Measurements from ENCODE around the gene CDH2.

CDH2 gene

DNA sequence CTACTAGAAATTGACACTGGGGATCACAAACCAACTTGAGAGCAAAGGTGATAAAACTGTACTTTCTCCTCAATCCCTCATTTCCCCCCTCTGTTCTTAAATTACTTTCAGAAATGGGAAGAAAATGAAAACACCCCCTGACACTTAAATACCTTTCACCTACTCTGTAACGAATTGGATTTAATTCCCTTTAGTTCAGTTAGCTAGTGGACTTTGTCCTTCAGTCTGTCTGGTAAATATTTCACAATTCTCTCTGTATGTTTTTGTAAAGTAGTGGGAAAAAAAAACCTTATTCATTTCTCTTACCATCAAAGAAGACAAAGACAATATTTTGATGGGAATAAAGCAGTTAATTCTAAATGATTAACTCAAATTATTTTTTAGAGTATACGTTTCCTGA, 85.7 kb downstream of the CDH2 start:
- in situ Hi-C loops (cut with HindIII; ENCODE audit: low sequenced_read_pairs), result no loop called here

DNA sequence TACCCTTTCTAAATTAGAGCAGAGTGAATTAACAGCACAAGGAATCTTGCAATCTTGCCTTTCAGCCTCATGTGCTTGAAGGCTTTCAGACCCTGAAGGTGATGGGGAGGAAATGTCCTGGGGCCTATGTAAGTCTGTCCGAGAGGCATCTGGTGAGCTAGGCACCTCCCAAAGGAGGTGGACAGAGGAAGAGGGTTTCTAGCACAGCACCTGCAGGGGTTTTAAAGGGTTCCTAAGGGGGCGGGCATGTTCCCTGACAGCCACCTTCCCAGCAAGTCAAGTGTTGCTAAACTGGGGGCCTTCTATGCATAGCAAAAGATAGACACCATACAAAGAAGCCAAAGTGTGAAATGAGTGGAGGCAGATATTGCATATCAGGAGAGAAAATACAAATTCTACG, 88.5 kb downstream of the CDH2 start:
- in situ Hi-C loops (cut with HindIII; ENCODE audit: low sequenced_read_pairs), result no loop called here

DNA sequence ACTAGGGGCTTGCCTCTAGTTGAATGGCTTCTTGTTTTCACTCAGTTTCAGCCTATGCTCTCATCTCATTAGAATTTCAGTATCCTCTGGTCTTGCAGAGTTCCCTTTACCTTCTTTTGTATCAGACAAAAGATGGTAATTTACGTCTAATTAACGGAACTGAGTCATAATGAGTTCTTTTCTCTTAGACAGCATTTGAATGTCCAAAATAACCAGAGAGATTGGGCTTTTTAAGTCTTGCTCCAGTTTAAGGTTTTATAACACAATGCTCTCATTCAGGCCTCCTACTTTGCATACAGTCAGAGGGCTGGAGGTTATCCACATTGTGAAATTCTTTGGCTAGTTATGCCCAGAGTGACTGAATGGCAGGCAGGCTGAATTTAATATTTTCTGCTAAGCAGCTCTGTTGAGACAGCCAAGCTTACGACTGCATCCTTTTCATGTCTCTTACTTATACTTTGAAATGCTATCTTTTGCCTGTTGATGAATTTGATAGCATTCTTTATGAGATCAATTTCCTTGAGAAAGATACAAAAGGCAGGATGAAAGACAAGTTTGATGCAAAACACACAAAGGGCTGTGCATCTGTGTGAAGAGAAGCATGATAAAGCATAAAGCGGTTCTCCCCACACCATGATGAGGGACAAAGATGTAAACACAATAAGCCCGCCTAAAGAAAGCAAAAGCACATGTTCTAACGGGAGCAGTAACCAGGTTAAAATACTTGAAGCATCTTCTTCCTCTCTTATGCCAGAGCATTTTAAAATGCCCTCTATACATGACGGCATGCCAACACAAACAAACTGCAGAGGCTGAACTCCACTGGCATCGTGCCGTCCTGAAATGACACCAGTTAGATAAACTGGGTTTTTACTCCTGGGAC, 90.0 kb downstream of the CDH2 start:
- in situ Hi-C loops (cut with HindIII; ENCODE audit: low sequenced_read_pairs), result no loop called here

GRCh38 chr18:28081516-28081915, 95.4 kb downstream of the CDH2 start:
- in situ Hi-C loops (cut with HindIII; ENCODE audit: low sequenced_read_pairs), result no loop called here

DNA sequence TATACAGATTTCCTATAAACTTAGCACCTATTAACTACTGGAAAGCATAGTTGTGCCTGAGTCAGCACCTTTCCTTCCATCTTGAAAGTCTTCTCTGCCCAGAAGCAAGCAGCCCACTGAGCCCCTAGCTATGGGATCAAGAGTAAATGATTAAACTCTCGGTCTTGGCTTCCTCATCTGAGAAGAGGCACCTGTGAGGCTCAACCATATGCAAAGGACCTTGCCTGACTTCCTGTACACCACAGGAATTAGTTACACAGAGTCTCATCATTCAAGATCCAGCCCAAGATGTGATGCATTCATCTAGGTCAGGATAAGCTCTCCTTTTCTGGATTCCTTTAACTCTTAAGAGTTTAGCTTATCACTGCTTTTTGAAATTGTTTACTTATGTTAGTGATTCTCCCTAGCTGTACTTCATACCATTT, 96.0 kb downstream of the CDH2 start:
- in situ Hi-C loops (cut with HindIII; ENCODE audit: low sequenced_read_pairs), result no loop called here

DNA sequence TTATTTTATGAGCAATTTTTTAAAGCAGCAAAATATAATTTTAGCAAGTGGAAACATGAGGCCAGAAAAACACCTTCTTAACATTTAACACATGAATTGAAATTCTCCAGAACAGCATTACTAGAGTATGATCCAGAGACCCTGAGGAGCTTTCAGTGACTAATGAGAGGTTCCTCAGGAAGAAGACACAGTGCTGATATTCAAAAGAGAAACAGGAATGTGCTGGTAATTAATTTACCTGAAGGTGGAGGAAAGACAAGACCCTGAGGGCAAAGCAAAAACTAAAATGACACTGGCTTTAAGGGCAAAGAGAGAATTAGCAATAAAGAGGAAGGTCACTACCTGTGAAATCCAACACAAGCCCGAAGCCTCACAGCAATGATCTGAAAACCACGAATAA, 97.0 kb downstream of the CDH2 start:
- in situ Hi-C loops (cut with HindIII; ENCODE audit: low sequenced_read_pairs), result no loop called here

DNA sequence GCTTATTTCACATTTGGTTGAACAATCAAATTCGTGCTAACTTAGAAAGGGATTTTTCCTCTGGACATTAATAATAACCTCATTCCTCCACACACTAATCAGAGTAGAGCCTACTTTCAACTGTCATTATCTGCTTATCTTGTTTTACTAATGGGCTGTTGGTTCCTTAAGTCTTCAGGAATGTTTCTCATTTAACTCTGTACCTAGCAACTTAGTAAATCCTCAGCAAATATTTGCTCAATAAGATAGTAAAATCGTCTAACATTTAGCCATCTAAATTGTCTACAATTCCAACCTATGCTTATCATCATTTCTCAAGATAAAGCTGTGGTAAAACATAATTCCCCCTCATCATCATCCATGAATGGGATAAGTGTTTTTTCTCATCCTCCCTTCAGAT, 98.1 kb downstream of the CDH2 start:
- in situ Hi-C loops (cut with HindIII; ENCODE audit: low sequenced_read_pairs), result no loop called here

DNA sequence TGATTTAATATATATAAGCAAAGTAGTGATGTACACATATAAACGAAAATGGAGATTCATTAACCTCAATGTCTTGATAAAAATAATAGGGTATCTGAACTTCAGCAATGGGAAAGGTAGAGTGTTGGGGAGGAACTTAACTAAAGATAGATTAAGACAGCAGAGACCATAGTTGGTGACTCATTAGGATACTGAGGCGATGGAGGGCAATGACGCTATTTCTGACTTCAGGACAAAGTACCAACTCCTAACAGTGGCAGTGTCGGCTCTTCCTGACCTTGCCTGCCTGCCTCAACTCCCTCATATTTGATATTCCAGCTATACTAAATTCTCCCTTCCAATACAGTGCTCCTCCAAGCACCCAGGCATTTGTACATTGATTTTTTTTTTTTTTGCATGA, 98.6 kb downstream of the CDH2 start:
- in situ Hi-C loops (cut with HindIII; ENCODE audit: low sequenced_read_pairs), result no loop called here

DNA sequence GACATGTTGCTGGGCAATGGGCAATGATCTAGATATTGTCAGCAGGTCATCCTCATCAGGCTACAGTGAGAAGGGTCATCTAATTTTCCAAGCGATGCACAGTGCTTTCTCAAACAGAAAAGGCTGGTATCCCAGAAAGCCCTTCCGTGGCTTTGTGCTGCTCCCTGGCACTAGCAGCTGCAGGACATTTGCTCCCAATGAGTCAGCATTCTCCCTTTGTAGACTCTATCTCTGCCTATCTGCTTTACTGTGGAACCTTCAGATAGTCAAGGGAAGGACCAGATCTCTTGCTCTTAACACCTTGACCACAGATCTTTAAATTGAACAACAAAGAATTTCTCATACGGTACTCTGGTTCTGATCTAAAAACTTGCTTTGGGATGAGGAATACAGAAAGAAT, 101.4 kb downstream of the CDH2 start:
- in situ Hi-C loops (cut with HindIII; ENCODE audit: low sequenced_read_pairs), result no loop called here

- in situ Hi-C loops (cut with HindIII; ENCODE audit: low sequenced_read_pairs), result no loop called here
Observed at GRCh38 chr18:28074076-28074475, 102.9 kb downstream of the CDH2 start.

DNA sequence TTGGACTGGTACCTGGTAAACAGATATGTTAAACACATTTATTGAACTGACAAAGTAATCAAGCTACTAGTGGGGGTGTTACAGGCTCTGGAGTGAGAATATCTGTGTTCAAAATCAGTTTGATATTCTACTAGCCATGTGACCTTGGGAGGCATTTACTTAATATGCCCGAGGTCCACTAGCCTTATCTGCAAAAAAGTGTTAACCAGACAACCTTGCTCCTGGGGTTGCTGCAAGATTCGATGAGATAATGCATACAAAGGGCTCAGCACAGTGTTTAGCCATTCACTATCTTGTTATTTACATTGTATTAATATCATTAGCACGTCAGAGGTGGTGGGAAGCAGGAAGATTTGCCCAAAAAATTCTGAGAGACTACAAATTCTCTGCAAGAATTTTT, 103.3 kb downstream of the CDH2 start:
- in situ Hi-C loops (cut with HindIII; ENCODE audit: low sequenced_read_pairs), result no loop called here

DNA sequence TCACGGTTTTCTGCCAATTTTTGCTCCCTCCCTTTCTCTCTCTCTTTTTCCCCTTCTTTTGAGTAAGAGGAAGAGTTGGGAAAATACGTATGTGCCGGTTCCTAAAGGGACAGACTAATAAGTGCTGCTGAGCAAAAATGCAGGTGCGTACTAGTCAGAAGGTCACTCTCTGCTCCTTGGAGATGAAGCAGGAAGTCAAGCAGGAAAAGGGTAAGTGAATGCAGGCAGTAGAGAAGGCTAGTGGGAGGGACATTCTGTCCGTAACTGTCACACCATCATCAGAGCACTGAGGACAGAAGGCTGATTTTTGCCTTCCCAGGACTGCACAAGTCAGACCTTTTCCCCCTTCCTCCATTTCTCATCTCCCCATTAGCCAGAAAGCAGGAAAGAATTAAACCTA, 105.7 kb downstream of the CDH2 start:
- in situ Hi-C loops (cut with HindIII; ENCODE audit: low sequenced_read_pairs), result no loop called here

GRCh38 chr18:28068207-28068606, 108.7 kb downstream of the CDH2 start:
- in situ Hi-C loops (cut with HindIII; ENCODE audit: low sequenced_read_pairs), result no loop called here

DNA sequence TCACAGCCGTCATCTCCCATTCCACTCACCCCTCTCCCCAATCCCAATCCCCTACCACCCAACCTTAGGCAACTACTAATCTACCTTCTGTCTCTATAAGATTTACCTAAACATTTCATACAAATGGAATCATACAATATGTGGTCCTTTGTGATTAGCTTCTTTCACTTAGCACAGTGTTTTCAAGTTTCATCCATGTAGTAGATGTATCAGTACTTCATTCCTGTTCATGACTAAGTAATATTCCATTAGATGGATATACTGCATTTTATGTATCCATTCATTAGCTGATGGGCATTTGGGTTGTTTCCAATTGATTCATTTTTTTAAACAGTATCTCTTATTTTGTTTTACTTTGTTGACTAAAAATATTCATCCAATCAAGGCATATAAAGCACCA, 109.6 kb downstream of the CDH2 start:
- in situ Hi-C loops (cut with HindIII; ENCODE audit: low sequenced_read_pairs), result no loop called here

- in situ Hi-C loops (cut with HindIII; ENCODE audit: low sequenced_read_pairs), result no loop called here
Observed at GRCh38 chr18:28065793-28066186, 111.1 kb downstream of the CDH2 start.

DNA sequence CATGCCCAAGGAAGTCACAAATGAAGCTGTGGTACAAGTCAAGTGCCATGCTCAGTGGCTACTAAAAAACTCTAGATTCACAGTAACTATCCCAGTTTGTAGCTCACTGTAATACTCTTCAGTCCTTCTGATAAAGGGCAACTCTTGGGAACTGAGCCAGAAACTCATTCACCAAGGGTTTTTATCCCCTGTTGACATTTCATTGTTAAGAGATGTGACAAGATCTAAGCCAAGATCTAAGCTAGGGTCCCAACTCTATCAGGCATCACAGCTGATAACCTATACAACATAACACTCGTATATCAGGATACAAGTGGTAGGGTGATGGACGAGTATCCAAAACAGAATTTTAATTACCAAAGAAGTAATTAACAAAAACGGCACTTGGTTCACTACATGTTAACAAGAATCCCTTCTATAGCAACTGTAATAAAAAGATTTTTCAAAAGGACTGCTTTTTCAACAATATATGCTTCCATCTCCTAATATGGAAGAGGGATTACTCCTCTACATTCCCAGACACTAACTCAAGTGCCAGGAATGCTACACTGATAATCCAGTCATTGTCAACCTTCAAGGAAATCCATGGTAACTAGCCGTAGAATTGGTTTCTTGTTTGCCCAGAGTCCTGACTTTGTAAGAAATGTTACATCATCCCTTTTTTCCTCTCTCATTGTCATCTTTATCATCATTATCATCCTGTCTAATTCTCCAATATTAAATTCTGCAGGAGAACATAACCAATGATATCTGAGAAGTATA, 111.7 kb downstream of the CDH2 start:
- in situ Hi-C loops (cut with HindIII; ENCODE audit: low sequenced_read_pairs), result no loop called here

GRCh38 chr18:28063926-28064325, 113.0 kb downstream of the CDH2 start:
- in situ Hi-C loops (cut with HindIII; ENCODE audit: low sequenced_read_pairs), result no loop called here

DNA sequence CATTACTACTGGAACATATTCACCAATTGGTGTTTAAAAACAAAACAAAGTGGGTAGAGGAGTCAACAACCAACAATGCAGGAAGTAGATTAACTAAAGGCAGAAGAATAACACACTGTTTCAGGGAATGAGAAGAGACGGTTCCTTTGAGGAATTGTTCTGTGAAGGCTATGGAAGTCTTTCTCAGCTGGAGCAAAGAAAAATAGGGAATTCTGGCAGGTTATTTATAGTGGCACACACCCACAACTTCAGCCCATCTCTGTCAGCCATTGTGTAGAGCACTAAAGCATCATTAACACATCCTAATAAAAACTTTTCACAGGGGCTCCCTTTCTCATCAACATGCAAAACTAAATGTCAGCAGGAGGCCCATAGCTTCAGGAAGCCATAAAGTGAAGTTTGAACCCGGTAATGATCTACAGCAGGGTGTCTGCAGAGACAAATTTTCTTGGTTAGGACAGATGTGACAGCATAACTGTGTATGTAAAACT, 113.6 kb downstream of the CDH2 start:
- in situ Hi-C loops (cut with HindIII; ENCODE audit: low sequenced_read_pairs), result no loop called here

DNA sequence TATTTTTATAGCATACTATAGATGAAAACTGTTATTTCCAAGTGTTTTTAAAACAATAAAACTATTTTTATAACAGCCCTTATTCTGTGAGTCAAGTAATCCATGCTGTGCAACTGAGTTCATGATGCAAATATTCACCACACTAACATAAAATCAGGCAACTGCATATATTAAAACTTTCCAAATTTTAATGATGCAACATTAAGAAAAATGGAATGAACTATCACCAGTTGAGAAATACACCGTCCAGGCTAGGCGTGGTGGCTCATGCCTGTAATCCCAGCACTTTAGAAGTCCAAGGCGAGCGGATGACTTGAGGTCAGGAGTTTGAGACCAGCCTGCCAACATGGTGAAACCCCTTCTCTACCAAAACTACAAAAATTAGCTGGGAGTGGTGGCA, 114.5 kb downstream of the CDH2 start:
- in situ Hi-C loops (cut with HindIII; ENCODE audit: low sequenced_read_pairs), result no loop called here

- in situ Hi-C loops (cut with HindIII; ENCODE audit: low sequenced_read_pairs), result no loop called here
Observed at GRCh38 chr18:28059861-28060260, 117.1 kb downstream of the CDH2 start.

- in situ Hi-C loops (cut with HindIII; ENCODE audit: low sequenced_read_pairs), result no loop called here
Observed at GRCh38 chr18:28050545-28050944, 126.4 kb downstream of the CDH2 start.

GRCh38 chr18:28048612-28049011, 128.3 kb downstream of the CDH2 start:
- in situ Hi-C loops (cut with HindIII; ENCODE audit: low sequenced_read_pairs), result no loop called here
